HG03439 (cell line): ENCODE results near the gene ABCC1.

ENCODE experiments used
- ATAC-seq: cut with Tn5 transposase; IDR thresholded peaks from one replicate; pipeline ENCODE4 v1.9.1; 2021; ENCODE audit warnings: mild to moderate bottlenecking, moderate library complexity; ENCODE audit not compliant: unreplicated experiment

The ABCC1 gene

GRCh38 chr16:16038950-16039349 lies 89.5 kb downstream of the ABCC1 start:
- no peak for ATAC-seq

- ATAC-seq = no peak
Observed at GRCh38 chr16:16041196-16041892, 91.9 kb downstream of the ABCC1 start.

GRCh38 chr16:16042076-16042475 lies 92.7 kb downstream of the ABCC1 start:
- no peak for ATAC-seq

DNA sequence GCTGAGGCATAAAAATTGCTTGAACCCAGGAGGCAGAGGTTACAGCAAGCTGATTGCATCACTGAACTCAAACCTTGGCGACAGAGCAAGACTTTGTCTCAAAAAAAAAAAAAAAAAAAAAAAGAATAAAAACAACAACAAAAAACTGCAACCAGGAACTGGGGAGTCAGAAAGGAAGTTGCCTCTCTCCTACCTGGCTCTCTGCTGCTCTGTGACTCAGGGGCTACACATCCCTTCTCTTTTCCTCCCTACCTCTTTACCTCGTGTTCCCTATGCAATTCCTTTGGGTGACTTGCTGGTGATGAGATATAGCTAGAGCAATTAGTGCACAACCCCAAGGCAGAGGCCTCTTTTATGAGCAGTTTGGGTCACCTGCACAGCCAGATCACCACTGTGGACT lies 95.9 kb downstream of the ABCC1 start:
- ATAC-seq = no peak

DNA sequence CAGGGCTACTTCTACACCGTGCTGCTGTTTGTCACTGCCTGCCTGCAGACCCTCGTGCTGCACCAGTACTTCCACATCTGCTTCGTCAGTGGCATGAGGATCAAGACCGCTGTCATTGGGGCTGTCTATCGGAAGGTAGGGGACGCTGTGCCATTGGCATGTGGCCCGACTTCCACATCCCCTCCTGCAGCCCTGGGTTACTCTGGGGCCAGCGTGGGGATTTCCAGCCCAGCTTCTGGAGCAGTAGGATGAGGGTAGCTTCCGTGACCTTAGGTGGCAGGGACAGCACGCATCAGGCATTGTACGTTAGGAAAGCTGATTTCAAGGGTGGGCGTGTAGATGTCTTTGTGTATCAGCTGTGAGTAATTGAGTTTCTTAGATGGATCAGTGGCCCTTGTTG lies 96.5 kb downstream of the ABCC1 start:
- no peak for ATAC-seq

DNA sequence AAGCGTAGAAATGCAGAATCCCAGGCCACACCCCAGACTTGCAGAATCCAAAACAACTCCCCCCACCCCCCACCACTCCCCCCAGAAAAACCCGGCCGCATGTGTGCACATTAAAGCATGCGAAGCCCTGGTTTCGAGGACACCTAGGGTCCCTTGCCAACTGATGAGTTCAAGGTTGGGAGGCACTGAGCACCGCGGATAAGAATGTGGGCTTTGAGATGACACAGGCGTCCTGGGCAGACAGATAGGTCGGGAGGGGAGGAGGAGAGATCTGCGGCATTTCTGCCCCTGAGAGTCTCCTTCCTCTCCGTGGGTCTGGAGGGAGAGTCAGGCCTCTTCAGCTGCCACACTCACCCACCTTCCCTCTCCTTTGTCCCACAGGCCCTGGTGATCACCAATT lies 98.3 kb downstream of the ABCC1 start:
- no peak for ATAC-seq

GRCh38 chr16:16048904-16049582 lies 99.6 kb downstream of the ABCC1 start:
- no peak for ATAC-seq

DNA sequence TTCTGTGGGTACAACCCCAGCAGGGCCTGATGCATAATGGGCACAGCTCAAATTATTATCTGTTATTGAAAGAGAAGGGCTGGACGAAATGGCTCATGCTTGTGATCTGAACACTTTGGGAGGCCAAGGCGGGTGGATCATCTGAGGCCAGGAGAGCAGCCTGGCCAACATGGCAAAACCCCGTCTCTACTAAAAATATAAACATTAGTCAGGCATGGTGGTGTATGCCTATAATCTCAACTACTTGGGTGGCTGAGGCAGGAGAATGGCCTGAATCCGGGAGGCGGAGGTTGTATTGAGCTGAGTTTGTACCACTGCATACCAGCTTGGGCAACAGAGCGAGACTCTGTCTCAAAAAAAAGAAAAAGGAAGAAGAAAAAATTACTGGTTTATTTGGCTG lies 100.7 kb downstream of the ABCC1 start:
- ATAC-seq = no peak

DNA sequence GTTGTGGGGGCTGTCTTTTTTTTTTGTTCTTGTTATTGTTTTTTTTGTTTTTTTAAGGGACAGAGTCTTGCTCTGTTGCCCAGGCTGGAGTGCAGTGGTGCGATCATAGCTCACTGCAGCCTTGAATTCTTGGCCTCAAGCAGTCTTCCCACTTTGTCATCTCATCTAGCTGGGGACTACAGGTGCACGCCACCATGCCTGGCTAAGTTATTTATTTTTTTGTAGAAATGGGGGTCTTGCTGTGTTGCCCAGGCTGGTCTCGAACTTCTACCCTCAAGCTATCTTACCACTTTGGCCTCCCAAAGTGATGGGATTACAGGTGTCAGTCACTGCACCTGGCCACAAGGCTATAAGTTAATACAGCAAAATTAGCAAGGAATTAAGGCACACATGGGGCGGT lies 101.7 kb downstream of the ABCC1 start:
- no peak for ATAC-seq

- ATAC-seq = no peak
Observed at GRCh38 chr16:16052916-16053315, 103.5 kb downstream of the ABCC1 start.

DNA sequence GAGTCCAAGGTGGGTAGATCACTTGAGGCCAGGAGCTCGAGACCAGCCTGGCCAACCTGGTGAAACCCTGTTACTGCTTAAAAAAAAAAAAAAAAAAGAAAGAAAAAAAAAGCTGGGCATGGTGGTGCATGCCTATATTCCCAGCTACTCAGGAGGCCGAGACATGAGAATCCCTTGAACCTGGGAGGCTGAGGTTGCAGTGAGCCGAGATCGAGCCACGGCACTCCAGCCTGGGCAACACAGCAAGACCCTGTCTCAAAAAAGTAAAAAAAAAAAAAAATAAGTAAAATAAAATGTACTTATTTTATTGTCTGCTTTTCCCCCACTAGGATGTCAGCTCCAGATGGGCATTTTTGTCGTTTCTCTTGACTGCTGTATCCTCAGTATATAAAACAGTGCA lies 107.7 kb downstream of the ABCC1 start:
- ATAC-seq = no peak

GRCh38 chr16:16059160-16059559 lies 109.7 kb downstream of the ABCC1 start:
- ATAC-seq = no peak

GRCh38 chr16:16059895-16060590 lies 110.6 kb downstream of the ABCC1 start:
- ATAC-seq = no peak

- no peak for ATAC-seq
Observed at GRCh38 chr16:16062023-16062937, 112.9 kb downstream of the ABCC1 start.

- ATAC-seq = no peak
Observed at GRCh38 chr16:16063683-16064082, 114.3 kb downstream of the ABCC1 start.

DNA sequence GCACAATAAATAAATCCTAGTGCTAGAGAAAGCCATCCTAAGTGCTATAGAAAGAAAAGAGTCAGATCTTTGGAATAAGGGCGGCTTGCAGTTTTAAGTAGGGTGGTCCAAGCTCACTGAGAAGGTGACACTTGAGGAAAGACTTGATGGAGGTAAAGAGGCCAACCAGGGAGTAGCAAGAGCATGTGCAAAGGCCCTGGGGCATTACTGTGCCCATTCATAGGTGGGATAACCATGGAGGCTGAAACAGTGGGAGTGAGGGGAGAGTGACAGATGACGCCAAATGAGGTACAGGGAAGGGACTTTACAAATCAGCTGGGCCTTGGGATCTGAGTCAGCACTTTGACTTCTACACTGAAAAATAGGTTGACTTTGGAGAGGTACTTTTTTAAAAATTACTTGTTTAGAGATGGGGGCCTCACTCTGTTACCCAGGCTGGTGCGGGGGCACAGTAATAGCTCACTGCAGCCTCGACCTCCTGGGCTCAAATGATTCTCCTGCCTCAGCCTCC lies 115.5 kb downstream of the ABCC1 start:
- no peak for ATAC-seq

DNA sequence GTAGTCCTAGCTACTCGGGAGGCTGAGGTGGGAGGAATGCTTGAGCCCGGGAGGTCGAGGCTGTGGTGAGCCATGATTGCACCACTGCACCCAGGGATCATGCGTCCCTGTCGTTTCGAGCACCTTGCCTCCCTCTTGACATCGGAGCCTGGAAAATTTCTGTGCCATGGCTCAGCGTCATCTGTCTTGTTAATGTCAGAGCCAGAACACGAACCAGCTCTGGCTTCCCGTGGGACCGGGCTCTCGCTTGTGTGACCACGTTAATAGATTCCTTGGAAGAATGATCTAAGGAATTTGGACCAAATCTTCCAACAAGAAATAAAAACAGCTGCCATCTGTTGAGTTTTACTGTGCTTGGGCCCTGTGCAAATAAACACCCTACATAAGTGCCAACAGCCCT lies 117.7 kb downstream of the ABCC1 start:
- no peak for ATAC-seq

DNA sequence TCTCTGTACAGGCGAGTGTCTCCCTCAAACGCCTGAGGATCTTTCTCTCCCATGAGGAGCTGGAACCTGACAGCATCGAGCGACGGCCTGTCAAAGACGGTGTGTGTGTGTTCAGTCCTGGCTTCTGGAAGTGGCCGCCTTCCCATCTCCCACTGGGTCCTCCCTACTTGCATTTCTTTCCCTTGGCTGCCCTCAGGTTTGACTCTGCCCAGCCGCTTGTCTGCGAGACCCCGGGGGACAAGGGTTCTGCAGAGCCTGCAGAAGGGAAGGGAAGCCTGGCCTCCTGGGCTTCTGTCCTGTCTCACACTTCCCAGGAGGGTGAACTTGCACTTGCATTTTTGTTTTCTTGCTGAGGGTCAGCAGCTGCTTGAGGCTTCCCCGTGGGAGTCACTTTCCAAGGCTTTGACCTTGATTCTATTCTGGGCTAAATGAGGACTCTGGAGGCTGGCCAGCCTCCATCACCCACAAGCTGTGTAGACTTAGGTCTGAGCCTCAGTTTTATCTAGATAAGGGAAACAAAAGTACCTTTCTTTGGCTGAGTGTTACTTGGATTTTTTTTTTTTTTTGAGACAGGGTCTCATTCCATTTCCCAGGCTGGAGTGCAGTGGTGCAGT lies 122.3 kb downstream of the ABCC1 start:
- ATAC-seq = no peak

DNA sequence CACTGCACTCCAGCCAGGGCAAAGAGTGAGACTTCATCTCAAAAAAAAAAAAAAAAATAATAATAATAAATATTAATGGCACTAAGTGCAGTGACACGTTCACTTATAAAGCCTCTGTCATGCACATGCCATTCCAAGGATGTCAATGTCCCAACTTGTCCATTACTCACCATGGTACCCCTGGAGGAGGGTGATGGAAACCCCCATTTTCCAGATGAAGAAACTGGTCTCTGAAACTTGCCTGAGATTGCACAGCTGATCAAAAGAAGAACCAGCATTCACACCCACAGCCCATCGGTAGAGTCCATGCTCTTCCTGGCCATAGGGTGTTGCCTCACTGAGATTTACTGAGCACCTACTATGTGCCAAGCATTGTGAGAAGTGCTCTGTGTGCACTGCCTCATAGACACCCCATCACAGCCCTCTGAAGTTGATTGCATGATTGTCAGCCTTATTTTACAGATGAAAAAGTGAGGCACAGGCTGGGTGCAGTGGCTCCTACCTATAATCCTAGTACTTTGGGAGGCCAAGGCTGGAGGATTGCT lies 123.7 kb downstream of the ABCC1 start:
- ATAC-seq = no peak
